Activated T-cell treated with anti-CD3 and anti-CD28 coated beads, Interleukin-2, amount 50 U/mL, for 24 hours (primary cell): ENCODE measurements around the gene PANK1.
"Not testable (repeated sequence)": the region's sequence is repeated elsewhere in the genome, so short reads cannot be mapped to it uniquely, and the experiment has no call there.

Experiments used
- DNase-seq: peaks from one replicate; pipeline ENCODE4 v3.0.0-alpha.2; 2020
- H3K27ac Mint-ChIP-seq: 2 replicates; pipeline ENCODE4 v1.8.0; 2020; ENCODE audit warnings: mild to moderate bottlenecking, mixed read lengths
- H3K27me3 Mint-ChIP-seq: 2 replicates; pipeline ENCODE4 v1.8.0; 2020; ENCODE audit warnings: mixed read lengths
- H3K36me3 Mint-ChIP-seq: 2 replicates; pipeline ENCODE4 v1.8.0; 2020; ENCODE audit warnings: low read depth, mixed read lengths
- H3K4me1 Mint-ChIP-seq: 2 replicates; pipeline ENCODE4 v1.8.0; 2020; ENCODE audit warnings: low read depth, mixed read lengths
- H3K4me3 Mint-ChIP-seq: 2 replicates; pipeline ENCODE4 v1.8.0; 2020; ENCODE audit warnings: mild to moderate bottlenecking, moderate library complexity, mixed read lengths
- H3K9me3 Mint-ChIP-seq: 2 replicates; pipeline ENCODE4 v1.8.0; 2020; ENCODE audit warnings: mixed read lengths

PANK1 gene

DNA sequence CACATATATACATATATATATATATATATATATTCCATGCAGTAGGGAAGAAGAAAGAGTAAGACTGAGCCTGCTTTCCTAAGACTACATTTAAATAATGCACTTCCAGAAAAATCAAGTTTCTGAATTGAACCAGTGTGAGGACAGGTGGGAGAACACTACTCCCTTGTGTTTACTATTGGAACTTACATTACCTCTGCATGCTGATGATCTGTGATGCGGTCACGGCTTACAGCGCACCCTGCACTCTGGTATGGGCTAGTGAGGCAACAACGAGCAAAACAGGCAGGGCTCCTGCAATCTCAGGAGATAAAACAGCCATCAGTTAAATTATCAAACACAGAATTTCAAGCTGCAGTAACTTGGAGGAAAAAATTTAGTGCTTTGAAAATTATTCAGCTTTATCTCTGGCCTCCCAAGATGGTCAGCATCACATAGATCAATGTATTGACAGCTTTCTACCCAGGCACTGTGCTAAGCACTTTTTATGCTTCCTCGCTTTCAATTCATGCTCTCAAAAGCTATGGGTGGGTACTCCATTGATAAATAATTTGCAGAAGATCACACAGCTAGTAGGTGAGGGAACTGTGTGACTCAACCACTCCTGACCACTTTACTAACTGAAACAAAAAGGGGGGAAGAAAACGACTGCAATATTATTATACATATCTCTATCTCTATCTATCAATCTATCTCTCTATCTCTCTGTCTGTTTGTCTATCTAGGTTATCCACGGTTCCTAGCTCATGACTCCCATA, 89.2 kb downstream of the PANK1 start:
- Mint-ChIP-seq H3K27ac (no peak overlapping the region), H3K4me1 (no peaks in the 10 kb centered on the region), H3K27me3 (peaks cover 7% of the 10 kb centered on the region), H3K4me3 (no peak overlapping the region), H3K9me3 (no peaks in the 10 kb centered on the region), H3K36me3 (no peaks in the 10 kb centered on the region)
- DNase-seq, result no peak

GRCh38 chr10:89554433-89554832, 90.6 kb downstream of the PANK1 start:
- Mint-ChIP-seq H3K4me3 (no peak overlapping the region), H3K36me3 (no peaks in the 10 kb centered on the region), H3K4me1 (no peaks in the 10 kb centered on the region), H3K27me3 (peaks cover 7% of the 10 kb centered on the region), H3K27ac (no peak overlapping the region), H3K9me3 (no peaks in the 10 kb centered on the region)
- no peak for DNase-seq

DNA sequence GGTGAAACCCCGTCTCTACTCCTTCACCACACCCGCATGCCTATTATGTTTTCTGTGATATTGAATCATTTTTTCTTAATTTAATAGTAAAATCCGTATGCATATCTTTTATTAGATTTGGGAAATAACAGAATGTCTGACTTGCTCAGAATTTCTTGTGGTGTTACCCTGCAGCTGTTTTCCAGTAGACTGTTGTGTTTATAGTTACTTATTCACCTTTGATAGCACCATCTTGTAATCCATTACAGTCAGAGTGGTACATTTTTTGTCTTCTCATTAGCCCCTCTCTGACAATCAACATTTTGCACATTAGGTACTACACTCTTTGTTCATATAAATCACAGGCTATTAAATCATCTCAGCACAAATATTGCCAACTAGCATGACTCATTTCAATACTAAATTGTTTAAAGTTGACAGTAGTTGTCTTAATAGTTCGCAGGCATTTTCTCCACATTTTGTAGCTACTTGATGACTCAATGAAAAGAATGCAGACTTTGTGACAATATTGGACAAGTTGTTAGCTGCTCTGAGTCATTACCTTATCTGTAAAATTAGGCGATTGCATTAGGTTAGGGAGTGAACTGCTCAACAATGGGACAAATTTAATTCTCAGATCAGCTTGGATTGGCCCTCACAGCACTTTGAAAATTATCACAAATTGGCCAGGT, 91.8 kb downstream of the PANK1 start:
- no peaks in the 10 kb centered on the region for H3K4me1 Mint-ChIP-seq
- no peak overlapping the region for H3K27ac Mint-ChIP-seq
- H3K9me3 Mint-ChIP-seq, result no peaks in the 10 kb centered on the region
- H3K36me3 Mint-ChIP-seq, result no peaks in the 10 kb centered on the region
- peaks cover 3% of the 10 kb centered on the region for H3K27me3 Mint-ChIP-seq
- no peak overlapping the region for H3K4me3 Mint-ChIP-seq
- no peak for DNase-seq

- peaks cover 2% of the 10 kb centered on the region for H3K27me3 Mint-ChIP-seq
- no peak overlapping the region for H3K4me3 Mint-ChIP-seq
- no peak for DNase-seq
- H3K4me1 Mint-ChIP-seq, result no peaks in the 10 kb centered on the region
- no peaks in the 10 kb centered on the region for H3K9me3 Mint-ChIP-seq
- no peak overlapping the region for H3K27ac Mint-ChIP-seq
- no peaks in the 10 kb centered on the region for H3K36me3 Mint-ChIP-seq
Observed at GRCh38 chr10:89552213-89552612, 92.8 kb downstream of the PANK1 start.

GRCh38 chr10:89550509-89550908, 94.5 kb downstream of the PANK1 start:
- H3K27me3 Mint-ChIP-seq, result peaks cover 2% of the 10 kb centered on the region

DNA sequence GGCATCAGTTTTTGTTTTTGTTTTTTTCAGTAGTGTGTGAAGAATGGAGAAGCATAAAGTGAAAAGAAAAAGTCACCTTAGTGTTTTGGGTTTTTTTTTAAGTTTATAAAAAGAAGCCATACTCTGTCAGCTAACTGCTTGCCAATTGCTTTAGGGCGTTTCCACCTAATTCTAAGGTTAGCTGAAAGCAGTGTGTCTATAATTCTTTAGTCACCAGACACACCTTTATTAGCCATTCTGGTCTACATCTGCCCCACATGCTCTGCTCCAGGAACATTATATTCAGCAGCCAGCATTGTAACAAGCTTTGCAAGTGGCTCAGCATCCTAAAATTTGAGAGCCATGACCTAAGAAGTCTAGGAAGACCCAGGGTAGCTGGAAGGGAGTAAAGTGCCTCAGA, 95.5 kb downstream of the PANK1 start:
- no peaks in the 10 kb centered on the region for H3K9me3 Mint-ChIP-seq
- DNase-seq, result no peak
- H3K4me1 Mint-ChIP-seq, result no peaks in the 10 kb centered on the region
- no peak overlapping the region for H3K27ac Mint-ChIP-seq
- H3K27me3 Mint-ChIP-seq, result peaks cover 2% of the 10 kb centered on the region
- H3K36me3 Mint-ChIP-seq, result no peaks in the 10 kb centered on the region
- H3K4me3 Mint-ChIP-seq, result no peak overlapping the region

More at GRCh38 chr10:89550509-89550908, 94.5 kb downstream of the PANK1 start:
- no peak overlapping the region for H3K27ac Mint-ChIP-seq
- H3K4me1 Mint-ChIP-seq, result no peaks in the 10 kb centered on the region
- no peaks in the 10 kb centered on the region for H3K9me3 Mint-ChIP-seq
- no peak overlapping the region for H3K4me3 Mint-ChIP-seq
- H3K36me3 Mint-ChIP-seq, result no peaks in the 10 kb centered on the region
- no peak for DNase-seq

DNA sequence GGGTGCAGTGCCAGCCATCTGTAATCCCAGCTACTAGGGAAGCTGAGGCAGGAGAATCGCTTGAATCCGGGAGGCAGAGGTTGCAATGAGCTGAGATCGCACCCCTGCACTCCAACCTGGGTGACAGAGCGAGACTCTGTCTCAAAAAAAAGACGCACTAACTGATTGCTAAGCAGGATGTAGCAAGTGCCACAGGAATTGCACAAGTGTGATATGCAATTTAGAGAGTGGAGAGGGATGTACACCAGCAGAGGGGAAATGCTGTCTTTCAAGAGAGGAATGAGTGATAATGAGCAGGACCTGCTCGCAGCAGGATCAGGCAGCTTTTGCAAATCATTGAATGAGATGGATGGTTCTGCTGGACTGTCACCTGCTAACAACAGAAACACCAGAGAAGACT, 96.4 kb downstream of the PANK1 start:
- H3K27me3 Mint-ChIP-seq, result peaks cover 2% of the 10 kb centered on the region
- no peak for DNase-seq
- no peaks in the 10 kb centered on the region for H3K4me1 Mint-ChIP-seq
- H3K9me3 Mint-ChIP-seq, result no peaks in the 10 kb centered on the region
- no peak overlapping the region for H3K27ac Mint-ChIP-seq
- no peaks in the 10 kb centered on the region for H3K36me3 Mint-ChIP-seq
- H3K4me3 Mint-ChIP-seq, result no peak overlapping the region

DNA sequence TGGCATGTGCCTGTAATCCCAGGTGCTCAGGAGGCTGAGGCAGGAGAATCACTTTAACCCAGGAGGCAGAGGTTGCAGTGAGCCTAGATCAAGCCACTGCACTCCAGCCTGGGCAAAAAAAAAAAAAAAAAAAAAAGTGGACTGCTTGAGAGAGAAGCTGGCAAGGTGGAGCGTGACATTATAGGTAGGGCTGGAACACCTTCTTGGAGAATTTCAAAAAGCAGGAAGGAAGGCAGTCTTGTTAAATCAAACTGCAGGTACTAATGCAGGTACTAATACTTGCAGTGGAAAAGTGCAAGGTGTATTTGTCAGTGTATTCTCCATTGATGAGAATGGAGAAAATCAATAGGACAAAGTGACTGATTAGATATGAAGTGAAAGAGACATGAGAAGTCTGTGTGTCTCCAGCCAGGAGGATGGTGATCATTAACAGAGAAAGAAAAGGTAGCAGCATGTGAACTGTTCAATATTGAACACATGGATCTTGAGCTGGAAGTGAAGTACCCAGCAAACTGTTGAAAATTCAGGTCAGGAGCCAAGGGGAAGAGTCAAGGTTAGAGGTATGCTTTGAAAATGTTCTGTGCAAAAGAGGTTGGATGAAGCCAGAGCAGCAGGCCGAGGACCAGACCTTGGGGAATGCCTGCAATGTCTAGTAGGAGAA, 97.1 kb downstream of the PANK1 start:
- Mint-ChIP-seq H3K4me3 (no peak overlapping the region), H3K36me3 (no peaks in the 10 kb centered on the region), H3K27ac (no peak overlapping the region), H3K9me3 (no peaks in the 10 kb centered on the region), H3K27me3 (peaks cover 2% of the 10 kb centered on the region), H3K4me1 (no peaks in the 10 kb centered on the region)
- DNase-seq, result no peak

DNA sequence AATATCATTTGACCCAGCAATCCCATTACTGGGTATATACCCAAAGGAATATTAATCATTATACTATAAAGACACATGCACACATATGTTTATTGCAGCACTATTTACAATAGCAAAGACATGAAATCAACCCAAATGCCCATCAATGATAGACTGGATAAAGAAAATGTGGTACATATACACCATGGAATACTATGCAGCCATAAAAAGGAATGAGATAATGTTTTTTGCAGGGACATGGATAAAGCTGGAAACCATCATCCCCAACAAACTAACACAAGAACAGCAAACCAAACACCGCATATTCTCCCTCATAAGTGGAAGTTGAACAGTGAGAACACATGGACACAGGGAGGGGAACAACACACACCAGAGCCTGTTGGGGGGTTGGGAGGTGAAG, 98.4 kb downstream of the PANK1 start:
- not testable (repeated sequence) for H3K9me3 Mint-ChIP-seq, H3K27ac Mint-ChIP-seq, H3K4me1 Mint-ChIP-seq, H3K27me3 Mint-ChIP-seq, DNase-seq, H3K4me3 Mint-ChIP-seq, H3K36me3 Mint-ChIP-seq

DNA sequence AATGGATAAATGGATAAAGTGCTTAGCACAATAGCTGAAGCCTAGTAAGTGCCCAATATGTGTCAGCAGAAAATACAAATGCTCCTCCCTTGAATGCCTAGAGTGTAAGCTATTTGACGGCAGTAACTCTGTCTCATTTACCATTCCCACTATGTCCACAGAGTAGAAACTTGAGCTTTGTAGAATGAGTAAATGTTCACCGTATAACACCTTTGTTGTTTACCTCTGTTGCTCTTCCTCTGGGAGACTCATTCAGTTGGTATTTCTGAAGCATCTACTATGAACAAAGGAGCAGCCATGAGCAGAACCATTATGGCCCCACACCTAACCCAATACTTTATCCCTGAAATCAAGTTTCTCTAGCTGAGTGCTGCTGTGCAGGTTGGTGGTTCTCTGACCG, 101.2 kb downstream of the PANK1 start:
- H3K9me3 Mint-ChIP-seq, result no peaks in the 10 kb centered on the region
- peaks cover 25% of the 10 kb centered on the region for H3K27me3 Mint-ChIP-seq
- no peak overlapping the region for H3K4me3 Mint-ChIP-seq
- no peak for DNase-seq
- no peaks in the 10 kb centered on the region for H3K4me1 Mint-ChIP-seq
- no peaks in the 10 kb centered on the region for H3K36me3 Mint-ChIP-seq
- H3K27ac Mint-ChIP-seq, result no peak overlapping the region

DNA sequence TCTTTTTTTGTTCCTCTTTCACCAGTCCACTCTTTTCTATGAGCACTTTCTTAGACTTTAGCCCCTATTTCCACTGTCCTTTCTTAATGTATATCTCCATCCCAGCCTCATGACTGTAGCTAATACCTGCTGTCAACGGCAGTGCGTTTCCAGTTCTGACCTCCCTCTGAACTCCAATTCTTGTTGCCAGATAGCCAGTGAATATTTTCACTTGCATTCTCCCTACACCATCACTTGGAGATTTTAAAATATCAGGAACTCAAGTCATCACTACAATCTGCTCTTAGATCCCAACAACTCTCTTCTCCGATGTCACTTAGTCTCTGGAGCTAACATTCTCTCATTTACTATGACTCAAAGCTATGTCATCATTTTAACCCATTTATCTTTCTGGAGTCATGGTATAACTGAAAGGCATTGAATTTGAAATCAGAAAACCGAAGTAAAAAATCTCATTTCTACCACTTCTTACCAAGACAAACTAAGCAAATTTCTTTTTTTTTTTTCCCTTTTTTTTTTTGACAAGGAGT, 104.6 kb downstream of the PANK1 start:
- DNase-seq, result no peak
- no peaks in the 10 kb centered on the region for H3K9me3 Mint-ChIP-seq
- no peak overlapping the region for H3K27ac Mint-ChIP-seq
- H3K27me3 Mint-ChIP-seq, result peaks cover 51% of the 10 kb centered on the region
- peaks cover 4% of the 10 kb centered on the region for H3K4me1 Mint-ChIP-seq
- H3K36me3 Mint-ChIP-seq, result no peaks in the 10 kb centered on the region
- no peak overlapping the region for H3K4me3 Mint-ChIP-seq

GRCh38 chr10:89537364-89537763, 107.7 kb downstream of the PANK1 start:
- H3K36me3 Mint-ChIP-seq, result no peaks in the 10 kb centered on the region
- peaks cover 70% of the 10 kb centered on the region for H3K27me3 Mint-ChIP-seq
- no peaks in the 10 kb centered on the region for H3K9me3 Mint-ChIP-seq
- H3K4me3 Mint-ChIP-seq, result no peak overlapping the region
- no peak for DNase-seq
- H3K27ac Mint-ChIP-seq, result no peak overlapping the region
- H3K4me1 Mint-ChIP-seq, result peaks cover 13% of the 10 kb centered on the region

DNA sequence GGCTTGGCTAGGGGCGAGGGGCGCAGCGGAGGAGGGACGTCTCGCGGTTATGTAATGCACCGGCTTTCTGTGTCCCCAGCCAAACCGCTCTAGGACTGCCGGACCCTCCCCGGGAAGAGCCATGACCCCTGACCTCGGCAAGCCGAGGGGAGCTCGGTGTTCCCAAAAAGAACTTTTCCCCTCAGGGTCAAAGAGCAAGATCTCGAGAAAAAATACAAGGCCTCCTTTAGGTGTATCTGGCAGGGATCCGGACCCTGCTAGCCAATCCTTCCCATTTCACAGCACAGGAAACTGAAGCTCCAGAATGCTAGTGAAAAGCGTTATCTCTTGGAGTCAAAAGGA, 109.1 kb downstream of the PANK1 start:
- no peak overlapping the region for H3K27ac Mint-ChIP-seq
- no peaks in the 10 kb centered on the region for H3K36me3 Mint-ChIP-seq
- H3K4me1 Mint-ChIP-seq, result peaks cover 13% of the 10 kb centered on the region
- no peaks in the 10 kb centered on the region for H3K9me3 Mint-ChIP-seq
- no peak overlapping the region for H3K4me3 Mint-ChIP-seq
- peaks cover 81% of the 10 kb centered on the region for H3K27me3 Mint-ChIP-seq
- DNase-seq, result no peak

- Mint-ChIP-seq H3K27ac (no peak within 1 kb of the TSS), H3K27me3 (peaks cover 83% of the 10 kb centered on the region), H3K36me3 (no peaks in the 10 kb centered on the region), H3K9me3 (no peaks in the 10 kb centered on the region), H3K4me1 (peaks cover 13% of the 10 kb centered on the region), H3K4me3 (peak within 1 kb of the TSS; percentile 27)
- no peak for DNase-seq
Observed at GRCh38 chr10:89535171-89536012, 109.7 kb downstream of the PANK1 start, which contains the start of gene SLC16A12. Gene SLC16A12, minus strand, starts transcription at chr10:89535594. Its CDS starts 73,016 bp downstream, at chr10:89462578.
